ENCODE data around the gene JAG2.

DNA sequence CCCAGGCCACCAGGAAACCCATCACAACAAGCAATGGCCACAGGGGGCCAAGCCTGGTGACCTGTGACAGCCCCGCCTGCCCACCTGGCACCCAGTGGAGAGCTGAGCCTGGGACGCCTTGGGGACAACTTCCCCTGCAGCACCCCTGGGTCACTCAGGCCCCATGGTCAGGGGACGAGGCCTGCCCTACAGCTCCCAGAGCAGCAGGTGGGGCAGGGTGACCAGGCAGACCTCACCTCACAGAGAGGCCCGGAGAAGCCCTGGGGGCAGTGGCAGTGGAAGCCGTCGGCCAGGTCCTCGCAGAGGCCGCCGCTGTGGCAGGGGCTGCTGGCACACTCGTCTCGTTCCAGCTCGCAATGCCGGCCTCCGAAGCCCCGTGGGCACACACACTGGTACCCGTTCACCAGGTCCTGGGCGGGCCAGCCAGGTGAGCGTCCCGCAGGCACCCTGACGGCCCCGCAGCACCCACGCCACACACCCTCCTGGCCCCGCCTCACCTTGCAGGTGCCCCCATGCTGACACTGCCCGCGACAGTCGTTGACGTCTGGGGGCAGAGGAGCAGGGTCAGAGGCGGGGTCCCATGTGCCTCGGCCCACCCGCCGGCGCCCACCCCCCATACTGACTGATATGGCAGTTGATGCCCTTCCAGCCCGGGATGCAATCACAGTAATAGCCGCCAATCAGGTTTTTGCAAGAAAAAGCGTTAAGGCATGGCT lies 18.1 kb downstream of the JAG2 start:
- TF ChIP-seq CTCF (IDR thresholded peaks at IDR 0.05) = no peak
- TF ChIP-seq POLR2A (IDR thresholded peaks at IDR 0.05) = no peak

Measured in testis (tissue), 2 donors.